ENCODE measurements around the gene OR10X1. TPM values are rescaled to one million over a fixed set of nuclear protein-coding genes. Genes with fewer than 3 reads are reported as not detected.

The OR10X1 gene, protein sequence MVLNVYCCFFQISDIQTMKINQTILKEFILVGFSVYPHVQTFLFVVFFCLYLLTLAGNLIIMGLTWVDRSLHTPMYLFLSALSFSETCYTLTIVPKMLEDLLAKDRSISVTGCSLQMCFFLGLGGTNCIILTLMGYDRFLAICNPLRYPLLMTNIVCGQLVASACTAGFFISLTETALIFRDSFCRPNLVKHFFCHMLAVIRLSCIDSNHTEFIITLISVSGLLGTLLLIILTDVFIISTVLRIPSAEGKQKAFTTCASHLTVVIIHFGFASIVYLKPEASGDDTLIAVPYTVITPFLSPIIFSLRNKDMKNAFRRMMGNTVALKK
- total RNA-seq = not detected in 2 replicates

DNA sequence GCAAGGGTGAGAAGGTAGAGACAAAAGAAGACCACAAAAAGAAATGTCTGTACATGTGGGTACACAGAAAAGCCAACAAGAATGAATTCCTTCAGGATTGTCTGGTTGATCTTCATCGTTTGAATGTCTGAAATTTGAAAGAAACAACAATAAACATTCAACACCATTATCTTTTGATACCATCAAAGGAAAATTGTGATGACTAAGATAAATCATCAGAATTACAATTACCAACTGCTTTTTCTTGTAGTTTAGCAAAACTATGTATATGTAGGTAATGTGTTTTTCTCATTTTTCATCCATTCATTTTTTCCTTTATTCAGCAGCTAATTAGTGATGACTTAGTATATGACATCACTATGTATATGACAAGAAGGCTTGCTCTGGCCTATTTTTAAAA lies at the start of gene OR10X1:
OR10X1 (minus strand) TSS at position 167 of the 400 bp plus-strand sequence; CDS start at position 167, 0 bp downstream.

DNA sequence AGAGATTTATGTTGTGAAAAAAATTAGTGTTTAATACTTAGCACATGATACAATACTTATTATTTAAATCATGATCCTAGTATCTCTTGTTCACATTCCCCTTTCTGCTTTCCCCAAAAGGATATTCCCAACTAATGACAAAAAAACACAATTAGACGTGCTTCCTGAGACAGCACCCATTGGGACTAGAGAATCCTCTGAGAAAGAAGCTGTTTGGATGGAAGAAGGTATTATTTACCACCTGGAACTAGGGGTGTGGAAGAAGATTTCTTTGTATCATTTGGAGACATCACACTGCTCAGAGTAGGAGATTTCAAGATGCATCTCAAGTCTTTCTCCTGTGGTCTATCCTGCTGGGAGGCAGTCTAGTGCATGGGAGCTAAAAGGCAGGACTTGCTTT lies 25.3 kb upstream of the OR10X1 start, which contains the start of gene OR10Z1:
OR10Z1 (plus strand) TSS at position 301 of the 400 bp plus-strand sequence. CDS start 1,171 bp downstream, outside the sequence.

DNA sequence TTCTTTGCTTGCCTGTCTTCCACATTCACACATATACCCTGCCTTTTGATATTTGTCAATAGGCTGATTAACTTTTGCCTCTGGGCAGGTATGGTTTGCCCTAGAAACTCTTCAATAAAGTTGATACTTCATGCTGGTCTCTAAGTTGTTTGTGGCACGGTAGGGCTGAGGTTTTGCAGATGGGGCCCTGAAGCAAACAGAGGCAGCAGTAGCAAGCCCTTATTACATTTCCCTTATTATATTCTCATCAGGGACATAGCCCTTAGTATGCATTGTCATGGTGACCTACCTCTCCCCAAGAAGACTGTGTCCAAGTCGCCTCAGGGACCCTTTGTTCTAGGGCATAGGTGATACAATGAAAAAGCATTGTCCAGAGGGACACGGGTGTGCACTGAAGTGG lies 9.2 kb downstream of the OR10X1 start, which contains the start of gene OR6P1:
OR6P1 (minus strand) TSS at position 101 of the 400 bp plus-strand sequence. CDS start 6,976 bp downstream, outside the sequence.

DNA sequence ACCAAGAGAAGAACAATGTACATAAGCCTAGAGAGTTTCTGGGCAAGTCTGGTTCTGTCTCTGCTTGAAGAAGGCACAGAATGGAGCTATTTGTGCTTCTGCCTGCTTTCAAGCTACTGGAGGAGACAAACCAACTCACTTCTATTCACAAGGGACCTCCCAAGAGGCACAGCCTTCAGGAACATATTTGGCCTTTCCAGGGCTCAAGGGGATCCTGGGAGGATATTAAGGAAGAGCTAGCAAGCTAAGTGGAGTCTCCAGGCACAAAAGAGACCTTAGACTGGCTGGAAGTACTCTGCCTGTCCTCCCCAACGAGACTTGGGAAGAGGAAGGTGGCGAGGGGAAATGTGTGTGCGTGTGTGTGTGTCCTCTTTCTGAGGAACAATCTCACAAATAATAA lies 25.3 kb downstream of the OR10X1 start, which contains the start of gene OR6Y1:
OR6Y1 (minus strand) TSS at position 54 of the 400 bp plus-strand sequence. CDS start 6,300 bp downstream, outside the sequence.

Other genes starting within 250 kb of the OR10X1 start
- not detected in 2 replicates for gene CD1B, start 248.4 kb downstream of the OR10X1 start, total RNA-seq
- gene CD1E, start 226.0 kb downstream of the OR10X1 start, total RNA-seq = not detected in 2 replicates
- gene OR10T2, start 180.4 kb downstream of the OR10X1 start, total RNA-seq = not detected in 2 replicates
- not detected in 2 replicates for gene OR10K2, start 153.7 kb downstream of the OR10X1 start, total RNA-seq
- not detected in 2 replicates for gene OR10K1, start 118.1 kb downstream of the OR10X1 start, total RNA-seq
- not detected in 2 replicates for gene OR10R2, start 107.7 kb downstream of the OR10X1 start, total RNA-seq
- not detected in 2 replicates for gene OR6Y1, start 25.5 kb downstream of the OR10X1 start, total RNA-seq
- gene OR6P1, start 9.3 kb downstream of the OR10X1 start, total RNA-seq = not detected in 2 replicates
- not detected in 2 replicates for gene OR10Z1, start 25.4 kb upstream of the OR10X1 start, total RNA-seq
- not detected in 2 replicates for gene SPTA1, start 106.8 kb upstream of the OR10X1 start, total RNA-seq
- not detected in 2 replicates for gene OR6K2, start 120.8 kb upstream of the OR10X1 start, total RNA-seq
- not detected in 2 replicates for gene OR6K3, start 140.8 kb upstream of the OR10X1 start, total RNA-seq
- not detected in 2 replicates for gene OR6K6, start 174.8 kb upstream of the OR10X1 start, total RNA-seq
- gene OR6N1, start 192.3 kb upstream of the OR10X1 start, total RNA-seq = not detected in 2 replicates
- not detected in 2 replicates for gene OR6N2, start 201.3 kb upstream of the OR10X1 start, total RNA-seq

Data from bronchus fibroblast of lung (primary cell).